CD14-positive monocyte (primary cell): ENCODE measurements around the gene CFAP43. TPM values are rescaled to one million over a fixed set of nuclear protein-coding genes. Genes with fewer than 3 reads are reported as not detected.

Experiments
- DNase-seq, 3 donors: peaks; one replicate each; pipeline ENCODE4 v3.0.0-alpha.2; 2011 to 2022
- H2AFZ ChIP-seq: 2 replicates; pipeline ENCODE4 v1.6.0; 2012; ENCODE audit warnings: mild to moderate bottlenecking, low read depth, low read length, inconsistent platforms; ENCODE audit not compliant: insufficient read depth, poor library complexity, severe bottlenecking
- H3K27ac ChIP-seq, 2 donors: 1 replicate in 1 of 2; 2 replicates in 1 of 2; pipeline ENCODE4 v1.5.1; 2012 to 2013; ENCODE audit warnings: low read length in 2 of 2, control low read depth in 1 of 2, inconsistent platforms in 1 of 2, low read depth in 1 of 2, mild to moderate bottlenecking in 1 of 2
- H3K27me3 ChIP-seq, 2 donors: one replicate each; pipeline versions ENCODE4 v1.6.0 to v1.6.1; 2011 to 2013; ENCODE audit warnings: low read length in 2 of 2; ENCODE audit not compliant: control insufficient read depth in 2 of 2, insufficient read depth in 2 of 2
- H3K36me3 ChIP-seq, 2 donors: replicated peaks in 1 of 2; 1 replicate in 1 of 2; 2 replicates in 1 of 2; pipeline versions ENCODE4 v1.5.1 to v1.6.1; 2012 to 2013; ENCODE audit warnings: low read length in 2 of 2, control low read depth in 1 of 2, inconsistent platforms in 1 of 2, mild to moderate bottlenecking in 1 of 2; ENCODE audit not compliant: insufficient read depth in 2 of 2, control insufficient read depth in 1 of 2
- H3K4me1 ChIP-seq, 2 donors: 1 replicate in 1 of 2; 2 replicates in 1 of 2; pipeline versions ENCODE4 v1.5.1 to v1.6.1; 2012 to 2013; ENCODE audit warnings: low read length in 2 of 2, control low read depth in 1 of 2, inconsistent platforms in 1 of 2, mild to moderate bottlenecking in 1 of 2, moderate library complexity in 1 of 2; ENCODE audit not compliant: insufficient read depth in 2 of 2, control insufficient read depth in 1 of 2
- H3K4me2 ChIP-seq: replicated peaks from 2 replicates; pipeline ENCODE3; 2012; ENCODE audit warnings: low read length, moderate library complexity, mild to moderate bottlenecking; ENCODE audit not compliant: poor library complexity, severe bottlenecking; ENCODE audit errors: extremely low read depth
- H3K4me3 ChIP-seq, 3 experiments: fragments of 200-600 bp in 1 of 3; sonication (generic) in 1 of 3; replicated peaks in 1 of 3; 1 replicate in 2 of 3; 2 replicates in 1 of 3; pipeline ENCODE4 v1.5.1; 2011 to 2013; ENCODE audit warnings: low read length in 3 of 3, mild to moderate bottlenecking in 3 of 3, control low read depth in 2 of 3, low read depth in 2 of 3, inconsistent platforms in 1 of 3, moderate library complexity in 1 of 3
- H3K79me2 ChIP-seq: 2 replicates; pipeline ENCODE4 v1.6.0; 2012; ENCODE audit warnings: mild to moderate bottlenecking, control low read depth, inconsistent platforms, low read length, moderate library complexity; ENCODE audit not compliant: insufficient read depth
- H3K9ac ChIP-seq: 2 replicates; pipeline ENCODE4 v1.6.0; 2017; ENCODE audit warnings: low read length, mild to moderate bottlenecking; ENCODE audit not compliant: insufficient read depth, poor library complexity, severe bottlenecking
- H3K9me3 ChIP-seq, 2 donors: replicated peaks in 1 of 2; 1 replicate in 1 of 2; 2 replicates in 1 of 2; pipeline versions ENCODE4 v1.5.1 to v1.6.1; 2012 to 2013; ENCODE audit warnings: low read length in 2 of 2, control low read depth in 1 of 2; ENCODE audit not compliant: control insufficient read depth in 1 of 2, insufficient read depth in 1 of 2
- H4K20me1 ChIP-seq: 2 replicates; pipeline ENCODE4 v1.6.0; 2012; ENCODE audit warnings: mild to moderate bottlenecking, low read length, control low read depth, moderate library complexity; ENCODE audit not compliant: insufficient read depth
- H3K27ac Mint-ChIP-seq, 7 donors: one replicate each; pipeline ENCODE4 v1.8.0; 2020; ENCODE audit warnings: mild to moderate bottlenecking in 7 of 7, mixed read lengths in 7 of 7, moderate library complexity in 6 of 7, inconsistent platforms in 2 of 7
- H3K27me3 Mint-ChIP-seq, 3 donors: one replicate each; pipeline ENCODE4 v1.8.0; 2021 to 2022; ENCODE audit warnings: low read depth in 3 of 3, mild to moderate bottlenecking in 3 of 3, mixed read lengths in 3 of 3, moderate library complexity in 3 of 3, inconsistent platforms in 1 of 3
- H3K36me3 Mint-ChIP-seq, 2 donors: one replicate each; pipeline ENCODE4 v1.8.0; 2020; ENCODE audit warnings: mixed read lengths in 2 of 2, inconsistent platforms in 1 of 2, mild to moderate bottlenecking in 1 of 2
- H3K4me1 Mint-ChIP-seq: one replicate; pipeline ENCODE4 v1.8.0; 2020; ENCODE audit warnings: mild to moderate bottlenecking, mixed read lengths
- H3K4me3 Mint-ChIP-seq, 2 donors: one replicate each; pipeline ENCODE4 v1.8.0; 2020; ENCODE audit warnings: mild to moderate bottlenecking in 2 of 2, mixed read lengths in 2 of 2, moderate library complexity in 1 of 2
- H3K9me3 Mint-ChIP-seq, 7 donors: one replicate each; pipeline ENCODE4 v1.8.0; 2020 to 2022; ENCODE audit warnings: mixed read lengths in 7 of 7, mild to moderate bottlenecking in 6 of 7, moderate library complexity in 6 of 7, inconsistent platforms in 2 of 7
- CTCF ChIP-seq: fragments of 200-600 bp; IDR thresholded peaks from one replicate; pipeline ENCODE4 v1.8.0; 2022; ENCODE audit warnings: antibody characterized with exemption, mild to moderate bottlenecking
- WGBS: methylation state at CpG from one replicate; pipeline ENCODE4 v1.1.5; 2013; ENCODE audit warnings: missing lambda C conversion rate; ENCODE audit not compliant: insufficient coverage; 5-methylcytosine and 5-hydroxymethylcytosine counted together
- intact Hi-C, 2 donors: fragments of 100-400 bp; cut with micrococcal nuclease; formaldehyde crosslinking; loops; one replicate each; pipeline versions ENCODE4 v1.15.0 to v1.15.1; 2023
- polyA plus RNA-seq, 3 donors: library from polyadenylated mRNA; depleted of rRNA in 1 of 3; unstranded in 2 of 3; stranded (reverse) in 1 of 3; fragments of 300-500 nt in 2 of 3; fragments of >200 nt in 1 of 3; fragmentation: Illumina TruSeq in 2 of 3; gene quantifications; 1 replicate in 2 of 3; 2 replicates in 1 of 3; pipeline ENCODE4 v1.2.3, GENCODE V29; 2012 to 2021

The CFAP43 gene
- polyA plus RNA-seq, 3 donors, result 0.06 TPM; not detected in 2

GRCh38 chr10:104120903-104121484 is 111.2 kb downstream of the CFAP43 start:
- H3K27ac Mint-ChIP-seq, result peak overlapping the region; percentile 98 to 100 (median 99)
- Histone ChIP-seq H3K9ac (peak overlapping the region; percentile 99), H3K79me2 (peaks cover 18% of the 10 kb centered on the region), H3K4me2 (peak overlapping the region; percentile 78), H3K36me3 (peaks cover 5 to 11% of the 10 kb centered on the region in 2 donors), H3K9me3 (no peaks in the 10 kb centered on the region), H2AFZ (peak overlapping the region; percentile 81), H4K20me1 (no peaks in the 10 kb centered on the region), H3K4me3 (peak overlapping the region; percentile 61 to 95 (median 70)), H3K27ac (peak overlapping the region; percentile 96 to 100), H3K4me1 (peaks cover 12 to 18% of the 10 kb centered on the region in 2 donors), H3K27me3 (no peaks in the 10 kb centered on the region)
- intact Hi-C loops, result loop anchor here (5.0 to 10.0 kb wide), 4 partner anchors 154 to 206 kb away; partner anchors contain the start of genes SLK (in 2 of the 2) and STN1 (in 2 of the 2)
- peak; percentile 97 to 100 (median 99) for DNase-seq
- H3K9me3 Mint-ChIP-seq, result no peaks in the 10 kb centered on the region
- H3K4me1 Mint-ChIP-seq, result peaks cover 14% of the 10 kb centered on the region
- peak overlapping the region; percentile 86 to 91 for H3K4me3 Mint-ChIP-seq
- WGBS, result 0% methylated on average over 25 of the region's 28 CpGs
- peaks cover 0 to 5% (median 1%) of the 10 kb centered on the region in 3 donors for H3K27me3 Mint-ChIP-seq
- TF ChIP-seq CTCF, result no peak
- peaks cover 8 to 15% of the 10 kb centered on the region in 2 donors for H3K36me3 Mint-ChIP-seq

DNA sequence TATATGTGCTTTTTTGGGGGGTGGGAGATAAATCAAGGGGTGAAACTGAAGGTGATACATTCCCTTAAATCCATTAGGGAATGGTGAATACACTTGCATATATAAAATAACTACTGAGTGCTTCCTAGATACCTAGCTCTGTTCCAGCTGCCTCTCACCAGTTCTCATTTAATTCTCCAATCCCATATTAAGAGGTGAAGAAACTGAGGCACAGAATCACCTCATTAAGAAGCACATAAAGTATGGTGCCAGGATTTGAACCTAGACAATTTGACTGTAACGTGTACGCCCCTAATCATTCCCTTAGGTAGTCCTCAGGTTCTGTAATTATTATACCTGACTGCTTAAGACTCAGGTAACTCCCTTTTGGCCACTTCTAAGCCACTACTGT is 111.7 kb downstream of the CFAP43 start:
- peak overlapping the region; percentile 86 to 91 for H3K4me3 Mint-ChIP-seq
- H3K4me3 ChIP-seq, result peak overlapping the region in 2 of 3 experiments; percentile 61 to 95
- H3K4me2 ChIP-seq, result peak overlapping the region; percentile 78
- peaks cover 6 to 11% of the 10 kb centered on the region in 2 donors for H3K36me3 Mint-ChIP-seq
- peak overlapping the region; percentile 96 to 100 for H3K27ac ChIP-seq
- H3K27me3 Mint-ChIP-seq, result peaks cover 0 to 5% (median 1%) of the 10 kb centered on the region in 3 donors
- intact Hi-C loops, result loop anchor here (5.0 to 10.0 kb wide), 4 partner anchors 153 to 206 kb away; partner anchors contain the start of genes SLK (in 2 of the 2) and STN1 (in 2 of the 2)
- H2AFZ ChIP-seq, result peak overlapping the region; percentile 81
- H3K4me1 Mint-ChIP-seq, result peaks cover 14% of the 10 kb centered on the region
- WGBS, result no CpG with 5 or more reads among the region's 2 CpGs
- H3K27ac Mint-ChIP-seq, result peak overlapping the region; percentile 98 to 100 (median 99)
- H3K9me3 ChIP-seq, result no peaks in the 10 kb centered on the region
- no peak for DNase-seq
- peaks cover 18% of the 10 kb centered on the region for H3K79me2 ChIP-seq
- H3K27me3 ChIP-seq, result no peaks in the 10 kb centered on the region
- H3K9me3 Mint-ChIP-seq, result no peaks in the 10 kb centered on the region
- peak overlapping the region; percentile 99 for H3K9ac ChIP-seq
- H4K20me1 ChIP-seq, result no peaks in the 10 kb centered on the region
- TF ChIP-seq CTCF, result no peak
- H3K4me1 ChIP-seq, result peaks cover 12 to 18% of the 10 kb centered on the region in 2 donors
- peaks cover 5 to 6% of the 10 kb centered on the region in 2 donors for H3K36me3 ChIP-seq
